Epithelial cell of esophagus (primary cell): ENCODE results near the gene TMEM184B.

Source experiments
- DNase-seq: peaks from one replicate; pipeline ENCODE4 v3.0.0; 2010; ENCODE audit warnings: low read depth
- H3K4me3 ChIP-seq: 2 replicates; pipeline ENCODE4 v1.5.1; 2011; ENCODE audit warnings: mild to moderate bottlenecking, low read length, control low read depth
- TF ChIP-seq, protein P1 (sequence below): IDR thresholded peaks from 2 replicates; pipeline ENCODE4 v1.5.1; 2011; ENCODE audit warnings: low read depth, mild to moderate bottlenecking, low read length, control low read depth, inconsistent platforms; ENCODE audit not compliant: insufficient read depth; ENCODE audit errors: missing control alignments

Gene TMEM184B

DNA sequence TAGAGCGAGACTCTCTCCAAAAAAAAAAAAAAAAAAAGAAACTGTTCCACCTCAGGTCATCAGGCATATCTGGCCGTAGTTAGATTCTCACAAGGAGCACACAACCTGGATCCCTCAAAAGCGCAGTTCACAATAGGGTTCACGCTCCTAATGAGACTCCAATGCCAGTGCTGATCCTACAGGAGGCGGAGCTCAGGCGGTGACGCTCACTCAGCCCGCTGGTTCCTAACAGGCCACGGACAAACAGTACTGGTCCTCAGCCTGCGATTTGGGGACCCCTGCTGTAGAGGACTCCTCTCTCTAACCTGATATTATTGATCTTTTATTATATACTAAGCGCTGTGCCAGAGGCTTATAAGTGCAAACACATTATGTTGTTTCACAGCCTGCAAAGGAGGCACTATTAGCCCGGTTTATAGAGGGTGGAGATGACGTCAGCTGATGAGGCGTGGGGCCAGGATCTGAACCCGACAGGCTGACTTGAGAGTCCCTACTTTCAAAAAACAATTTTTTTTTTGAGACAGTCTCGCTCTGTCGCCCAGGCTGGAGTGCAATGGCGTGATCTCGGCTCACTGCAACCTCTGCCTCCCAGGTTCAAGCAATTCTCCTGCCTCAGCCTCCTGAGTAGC, 75.9 kb downstream of the TMEM184B start:
- no peak for DNase-seq
- H3K4me3 ChIP-seq, result no peak overlapping the region
- TF ChIP-seq, protein P1, sequence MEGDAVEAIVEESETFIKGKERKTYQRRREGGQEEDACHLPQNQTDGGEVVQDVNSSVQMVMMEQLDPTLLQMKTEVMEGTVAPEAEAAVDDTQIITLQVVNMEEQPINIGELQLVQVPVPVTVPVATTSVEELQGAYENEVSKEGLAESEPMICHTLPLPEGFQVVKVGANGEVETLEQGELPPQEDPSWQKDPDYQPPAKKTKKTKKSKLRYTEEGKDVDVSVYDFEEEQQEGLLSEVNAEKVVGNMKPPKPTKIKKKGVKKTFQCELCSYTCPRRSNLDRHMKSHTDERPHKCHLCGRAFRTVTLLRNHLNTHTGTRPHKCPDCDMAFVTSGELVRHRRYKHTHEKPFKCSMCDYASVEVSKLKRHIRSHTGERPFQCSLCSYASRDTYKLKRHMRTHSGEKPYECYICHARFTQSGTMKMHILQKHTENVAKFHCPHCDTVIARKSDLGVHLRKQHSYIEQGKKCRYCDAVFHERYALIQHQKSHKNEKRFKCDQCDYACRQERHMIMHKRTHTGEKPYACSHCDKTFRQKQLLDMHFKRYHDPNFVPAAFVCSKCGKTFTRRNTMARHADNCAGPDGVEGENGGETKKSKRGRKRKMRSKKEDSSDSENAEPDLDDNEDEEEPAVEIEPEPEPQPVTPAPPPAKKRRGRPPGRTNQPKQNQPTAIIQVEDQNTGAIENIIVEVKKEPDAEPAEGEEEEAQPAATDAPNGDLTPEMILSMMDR, result no peak

DNA sequence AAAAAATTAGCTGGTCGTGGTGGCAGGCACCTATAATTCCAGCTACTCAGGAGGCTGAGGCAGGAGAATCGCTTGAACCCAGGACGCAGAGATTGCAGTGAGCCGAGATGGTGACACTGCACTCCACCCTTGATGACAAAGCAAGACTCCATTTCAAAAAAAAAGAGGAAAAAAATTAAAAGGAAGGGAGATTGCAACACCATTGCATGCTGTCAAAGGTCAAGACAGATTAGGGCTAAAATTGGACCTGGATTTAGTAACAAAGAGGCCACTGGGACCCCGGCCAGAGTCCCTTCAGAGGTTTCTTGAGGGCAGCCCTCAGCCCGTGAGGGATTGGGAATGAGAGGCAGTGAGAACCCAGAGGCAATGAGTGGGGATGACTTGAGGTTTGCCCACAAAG, 79.2 kb downstream of the TMEM184B start:
- TF ChIP-seq, protein P1, result no peak
- no peak for DNase-seq
- no peak overlapping the region for H3K4me3 ChIP-seq

DNA sequence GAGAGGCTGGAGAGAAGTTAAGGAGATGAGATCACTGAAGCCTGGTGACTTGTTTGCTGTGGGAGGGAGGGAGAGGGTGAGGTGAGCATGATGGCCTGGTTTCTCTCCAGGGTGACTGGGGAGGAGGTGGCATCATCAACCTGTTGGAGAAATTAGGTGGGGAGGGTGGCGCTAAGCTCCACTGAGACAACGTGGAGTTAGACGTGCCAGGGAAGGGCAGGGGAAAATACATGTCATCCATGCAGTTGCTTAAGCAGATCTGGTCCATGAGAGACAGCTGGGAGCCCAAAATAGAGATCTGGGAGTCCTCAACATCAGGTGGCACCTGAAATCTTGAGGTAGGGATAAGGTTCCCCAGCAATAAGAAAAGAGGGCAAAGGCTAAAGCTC, 80.3 kb downstream of the TMEM184B start:
- TF ChIP-seq, protein P1, result no peak
- no peak overlapping the region for H3K4me3 ChIP-seq
- no peak for DNase-seq

DNA sequence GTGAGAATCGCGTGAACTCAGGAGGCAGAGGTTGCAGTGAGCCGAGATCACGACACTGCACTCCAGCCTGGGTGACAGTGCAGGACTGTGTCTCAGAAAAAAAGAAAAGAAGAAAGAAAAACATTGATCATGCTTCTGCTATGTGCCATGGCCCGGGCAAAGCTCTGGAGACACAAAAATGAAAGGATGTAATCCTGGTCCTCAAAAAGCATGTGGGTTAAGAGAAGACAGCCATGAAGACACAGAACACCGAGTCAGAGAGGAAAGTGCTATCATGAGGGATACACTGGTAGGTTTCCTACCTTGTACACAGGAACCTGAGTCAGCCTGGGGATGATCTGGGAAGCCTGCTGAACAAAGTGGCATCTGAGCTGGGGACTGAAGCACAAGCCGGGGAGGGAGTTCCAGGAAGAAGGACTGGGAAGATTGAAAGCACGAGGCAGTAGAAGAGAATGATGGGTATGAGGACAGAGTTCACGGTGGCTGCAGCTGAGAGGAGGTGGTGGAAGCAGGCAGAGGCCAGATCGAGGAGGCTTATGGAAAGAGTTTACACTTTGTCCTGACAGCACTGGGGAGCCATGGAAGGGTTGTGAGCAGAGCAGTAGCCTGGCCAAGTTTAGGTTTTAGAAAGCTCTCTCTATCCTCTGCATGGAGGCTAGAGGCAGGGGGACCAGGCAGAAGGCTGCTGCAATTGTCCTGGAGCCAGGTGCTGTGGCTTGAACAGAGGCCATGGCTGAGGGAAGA, 80.9 kb downstream of the TMEM184B start:
- H3K4me3 ChIP-seq, result no peak overlapping the region
- TF ChIP-seq, protein P1, result no peak
- peak; percentile 35 for DNase-seq

DNA sequence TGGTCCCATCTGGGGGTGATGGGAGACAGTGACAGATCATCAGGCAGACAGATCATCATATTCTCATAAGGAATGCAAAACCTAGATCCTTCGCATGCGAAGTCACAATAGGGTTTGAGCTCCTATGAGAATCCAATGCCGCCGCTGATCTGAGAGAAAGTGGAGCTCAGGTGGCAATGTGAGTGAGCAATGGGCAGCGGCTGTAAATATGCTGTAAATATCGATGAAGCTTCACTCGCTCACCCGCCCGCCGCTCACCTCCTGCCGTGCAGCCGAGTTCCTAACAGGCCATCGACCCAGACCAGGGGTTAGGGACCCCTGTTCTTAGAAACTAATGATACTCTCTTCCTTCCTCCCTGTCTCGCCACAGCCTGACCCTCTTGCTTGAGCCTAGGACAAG, 81.8 kb downstream of the TMEM184B start:
- no peak overlapping the region for H3K4me3 ChIP-seq
- TF ChIP-seq, protein P1, result no peak
- no peak for DNase-seq

DNA sequence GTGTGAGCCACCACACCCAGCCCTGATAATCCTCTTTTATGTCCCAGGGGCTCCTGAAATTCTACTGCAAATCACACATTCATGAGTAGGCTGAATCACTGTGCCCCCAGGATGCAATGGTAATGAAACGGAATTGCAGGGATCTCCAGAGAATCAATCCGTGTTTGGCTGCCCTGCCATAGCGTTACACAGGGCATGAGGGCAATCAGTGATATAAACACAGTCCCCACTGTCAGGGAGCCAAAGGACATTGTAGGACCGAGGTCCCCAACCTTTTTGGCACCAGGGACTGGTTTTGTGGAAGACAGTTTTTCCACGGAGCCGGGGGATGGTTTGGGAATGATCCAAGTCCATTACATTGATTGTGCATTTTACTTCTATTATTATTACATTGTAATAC, 82.2 kb downstream of the TMEM184B start:
- DNase-seq, result no peak
- TF ChIP-seq, protein P1, result no peak
- no peak overlapping the region for H3K4me3 ChIP-seq

DNA sequence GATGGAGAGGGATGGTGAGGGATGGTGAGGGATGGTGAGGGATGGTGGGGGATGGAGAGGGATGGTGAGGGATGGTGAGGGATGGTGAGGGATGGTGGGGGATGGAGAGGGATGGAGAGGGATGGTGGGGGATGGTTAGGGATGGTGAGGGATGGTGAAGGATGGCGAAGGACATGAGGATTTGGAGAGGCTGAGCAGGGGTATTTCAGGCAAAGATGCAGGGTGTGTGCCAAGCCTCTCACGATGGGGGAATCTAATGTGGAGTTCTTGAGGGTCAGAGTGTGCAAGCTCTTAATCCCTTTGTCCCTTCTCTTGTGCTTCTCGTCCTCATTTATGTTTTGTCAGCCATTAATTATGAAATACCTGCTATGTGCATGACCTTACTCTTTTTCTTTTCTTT, 83.7 kb downstream of the TMEM184B start:
- TF ChIP-seq, protein P1, result no peak
- H3K4me3 ChIP-seq, result no peak overlapping the region
- DNase-seq, result no peak
